GM23338 (cell line): ENCODE measurements around the gene FOXA2. TPM values are rescaled to one million over a fixed set of nuclear protein-coding genes. Genes with fewer than 3 reads are reported as not detected.

Experiments
- ATAC-seq: fragments of 200-7000 bp; cut with Tn5 transposase; 3 replicates; pipeline ENCODE4 v1.9.1; 2020
- DNase-seq: peaks from one replicate; pipeline ENCODE4 v3.0.0-alpha.2; 2015; ENCODE audit warnings: low spot score
- H2AFZ ChIP-seq: fragments of 200-600 bp; sonication (generic); 2 replicates; pipeline ENCODE4 v1.8.0; 2016; ENCODE audit warnings: antibody characterized with exemption, mild to moderate bottlenecking, moderate library complexity
- H3F3A ChIP-seq: fragments of 200-600 bp; sonication (generic); replicated peaks from 2 replicates; pipeline ENCODE4 v1.8.0; 2017; ENCODE audit warnings: antibody characterized with exemption, mixed run types, low read depth
- H3K27ac ChIP-seq: fragments of 200-600 bp; sonication (generic); 2 replicates; pipeline ENCODE4 v1.6.1; 2016; ENCODE audit warnings: low read depth
- H3K27me3 ChIP-seq: fragments of 200-600 bp; sonication (generic); 2 replicates; pipeline ENCODE4 v1.8.0; 2016; ENCODE audit warnings: mild to moderate bottlenecking, mixed run types, moderate library complexity; ENCODE audit not compliant: insufficient read depth
- H3K36me3 ChIP-seq: fragments of 200-600 bp; sonication (generic); 2 replicates; pipeline ENCODE4 v1.8.0; 2016; ENCODE audit warnings: mild to moderate bottlenecking; ENCODE audit not compliant: insufficient read depth
- H3K4me1 ChIP-seq: fragments of 200-600 bp; sonication (generic); 2 replicates; pipeline ENCODE4 v1.8.0; 2016; ENCODE audit warnings: mild to moderate bottlenecking, moderate library complexity; ENCODE audit not compliant: insufficient read depth
- H3K4me2 ChIP-seq: fragments of 200-600 bp; sonication (generic); 2 replicates; pipeline ENCODE4 v1.7.1; 2017; ENCODE audit warnings: mixed run types
- H3K4me3 ChIP-seq: fragments of 200-600 bp; sonication (generic); 2 replicates; pipeline ENCODE4 v1.6.1; 2016; ENCODE audit warnings: mixed run types
- H3K79me2 ChIP-seq: fragments of 200-600 bp; sonication (generic); replicated peaks from 2 replicates; pipeline ENCODE4 v1.8.0; 2017; ENCODE audit warnings: mild to moderate bottlenecking; ENCODE audit not compliant: insufficient read depth
- H3K9me2 ChIP-seq: fragments of 200-600 bp; sonication (generic); 2 replicates; pipeline ENCODE4 v1.8.0; 2017; ENCODE audit not compliant: insufficient read depth
- H4K20me1 ChIP-seq: fragments of 200-600 bp; sonication (generic); replicated peaks from 2 replicates; pipeline ENCODE4 v1.8.0; 2017; ENCODE audit warnings: mild to moderate bottlenecking; ENCODE audit not compliant: insufficient read depth
- H3K27ac Mint-ChIP-seq: 2 replicates; pipeline ENCODE4 v1.8.0; 2020; ENCODE audit warnings: inconsistent platforms, mild to moderate bottlenecking, moderate library complexity, mixed read lengths
- H3K27me3 Mint-ChIP-seq: 3 replicates; pipeline ENCODE4 v1.8.0; 2022; ENCODE audit warnings: low read depth, mild to moderate bottlenecking, moderate library complexity, mixed read lengths, inconsistent platforms; ENCODE audit not compliant: insufficient read depth, poor library complexity
- H3K36me3 Mint-ChIP-seq: 3 replicates; pipeline ENCODE4 v1.8.0; 2021; ENCODE audit warnings: low read depth, mild to moderate bottlenecking, inconsistent platforms, moderate library complexity, mixed read lengths
- H3K4me1 Mint-ChIP-seq: 3 replicates; pipeline ENCODE4 v1.8.0; 2020; ENCODE audit warnings: mild to moderate bottlenecking, inconsistent platforms, mixed read lengths
- H3K4me3 Mint-ChIP-seq: 3 replicates; pipeline ENCODE4 v1.8.0; 2021; ENCODE audit warnings: moderate library complexity, mild to moderate bottlenecking, inconsistent platforms, mixed read lengths
- H3K9me3 Mint-ChIP-seq: 3 replicates; pipeline ENCODE4 v1.8.0; 2020; ENCODE audit warnings: moderate library complexity, mild to moderate bottlenecking, inconsistent platforms, mixed read lengths
- CREB1 ChIP-seq: fragments of 250-450 bp; sonication (Bioruptor Pico); IDR thresholded peaks from 2 replicates; pipeline ENCODE4 v1.5.0; 2020; ENCODE audit warnings: low read depth, mild to moderate bottlenecking, moderate library complexity
- EZH2 ChIP-seq: fragments of 200-600 bp; sonication (generic); IDR thresholded peaks from one replicate; pipeline ENCODE4 v1.8.0; 2017; ENCODE audit warnings: antibody characterized with exemption, mild to moderate bottlenecking, low read depth; ENCODE audit not compliant: unreplicated experiment
- EZH2phosphoT487 ChIP-seq: fragments of 200-600 bp; sonication (generic); IDR thresholded peaks from one replicate; pipeline ENCODE4 v1.8.1; 2018; ENCODE audit warnings: antibody characterized with exemption; ENCODE audit not compliant: unreplicated experiment
- JUNB ChIP-seq: IDR thresholded peaks from one replicate; pipeline ENCODE4 v1.6.1; 2016; ENCODE audit warnings: antibody characterized with exemption; ENCODE audit not compliant: unreplicated experiment
- NANOG ChIP-seq: IDR thresholded peaks from 2 replicates; pipeline ENCODE4 v1.6.1; 2016; ENCODE audit warnings: antibody characterized with exemption, borderline replicate concordance
- POLR2AphosphoS5 ChIP-seq: IDR thresholded peaks from 2 replicates; pipeline ENCODE4 v1.6.1; 2016; ENCODE audit warnings: antibody characterized with exemption, low read depth
- STAT1 ChIP-seq: IDR thresholded peaks from one replicate; pipeline ENCODE4 v1.6.1; 2016; ENCODE audit warnings: antibody characterized with exemption; ENCODE audit not compliant: unreplicated experiment
- polyA plus RNA-seq: library from polyadenylated mRNA; unstranded; fragments of >200 nt; fragmentation: Nextera tagmentation; extraction: Ambion mirVana; gene quantifications from 2 replicates; pipeline ENCODE4 v1.2.1, GENCODE V29; 2016
- total RNA-seq: library from RNA; depleted of rRNA; stranded (reverse); fragments of >200 nt; shearing (Covaris generic); gene quantifications from 2 replicates; pipeline ENCODE4 v1.2.3, GENCODE V29; 2014
- TF ChIP-seq, protein P1 (sequence below): IDR thresholded peaks from 2 replicates; pipeline ENCODE4 v1.6.1; 2016; ENCODE audit warnings: antibody characterized with exemption

The FOXA2 gene
- total and polyA plus RNA-seq, 2 experiments from 2014 or later: not detected

DNA sequence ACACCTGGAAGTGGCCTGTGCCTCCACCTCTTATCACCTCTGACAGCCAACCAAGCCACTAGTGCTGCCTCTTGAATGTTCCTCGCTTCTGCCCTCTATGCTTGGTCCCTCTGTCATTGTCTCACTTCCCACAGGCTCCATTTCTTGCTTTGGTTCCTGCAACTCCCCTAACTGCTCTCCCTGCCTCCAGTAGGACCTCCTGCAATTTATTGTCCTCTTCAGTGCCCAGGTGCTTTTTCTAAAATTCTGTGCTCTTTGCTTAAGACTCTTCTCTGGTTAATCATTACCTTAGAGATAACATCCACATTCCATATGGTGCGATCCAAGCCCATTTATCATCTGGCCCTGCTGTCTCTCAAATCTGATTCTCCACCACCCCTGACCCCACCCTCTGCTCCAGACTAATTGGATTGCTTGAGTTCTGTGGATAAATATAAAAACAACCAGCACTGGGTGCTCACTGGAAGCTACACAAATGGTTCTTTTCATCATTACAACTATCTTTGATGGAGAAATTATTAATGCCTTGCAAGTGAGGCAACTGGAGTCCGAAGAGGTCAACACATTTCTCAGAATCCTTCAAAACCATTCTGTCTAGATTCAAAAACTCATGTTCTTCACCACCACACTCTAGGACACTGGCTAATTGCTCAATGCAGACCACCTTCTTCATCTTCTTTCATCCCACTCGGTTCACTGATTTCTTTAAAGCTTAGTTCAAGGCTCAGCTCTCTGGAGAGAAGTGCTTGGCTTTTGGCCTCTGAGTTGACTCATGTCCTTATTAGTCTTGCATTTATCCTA, 47.2 kb downstream of the FOXA2 start:
- H3K9me2 ChIP-seq: peaks cover 18% of the 10 kb centered on the region
- no peaks in the 10 kb centered on the region for H3K27me3 ChIP-seq
- H4K20me1 ChIP-seq: no peaks in the 10 kb centered on the region
- H3K27me3 Mint-ChIP-seq: peaks cover 8% of the 10 kb centered on the region
- H3K27ac Mint-ChIP-seq: no peak overlapping the region
- peaks cover 1% of the 10 kb centered on the region; the same call in 1 of the 2 replicates for H3K4me1 ChIP-seq
- H3K4me2 ChIP-seq: no peak overlapping the region
- no peaks in the 10 kb centered on the region for H3K9me3 Mint-ChIP-seq
- no peak overlapping the region for H3K4me3 Mint-ChIP-seq
- H3K4me3 ChIP-seq: no peak overlapping the region
- no peak for DNase-seq
- H3F3A ChIP-seq: no peaks in the 10 kb centered on the region
- H3K36me3 ChIP-seq: no peaks in the 10 kb centered on the region
- H3K4me1 Mint-ChIP-seq: peaks cover 5% of the 10 kb centered on the region; the same call in 2 of the 3 replicates
- TF ChIP-seq CREB1 (no peak), JUNB (no peak)
- no peaks in the 10 kb centered on the region for H3K36me3 Mint-ChIP-seq
- H2AFZ ChIP-seq: no peak overlapping the region
- no peak overlapping the region for H3K27ac ChIP-seq
- ATAC-seq: no peak
- H3K79me2 ChIP-seq: no peaks in the 10 kb centered on the region

DNA sequence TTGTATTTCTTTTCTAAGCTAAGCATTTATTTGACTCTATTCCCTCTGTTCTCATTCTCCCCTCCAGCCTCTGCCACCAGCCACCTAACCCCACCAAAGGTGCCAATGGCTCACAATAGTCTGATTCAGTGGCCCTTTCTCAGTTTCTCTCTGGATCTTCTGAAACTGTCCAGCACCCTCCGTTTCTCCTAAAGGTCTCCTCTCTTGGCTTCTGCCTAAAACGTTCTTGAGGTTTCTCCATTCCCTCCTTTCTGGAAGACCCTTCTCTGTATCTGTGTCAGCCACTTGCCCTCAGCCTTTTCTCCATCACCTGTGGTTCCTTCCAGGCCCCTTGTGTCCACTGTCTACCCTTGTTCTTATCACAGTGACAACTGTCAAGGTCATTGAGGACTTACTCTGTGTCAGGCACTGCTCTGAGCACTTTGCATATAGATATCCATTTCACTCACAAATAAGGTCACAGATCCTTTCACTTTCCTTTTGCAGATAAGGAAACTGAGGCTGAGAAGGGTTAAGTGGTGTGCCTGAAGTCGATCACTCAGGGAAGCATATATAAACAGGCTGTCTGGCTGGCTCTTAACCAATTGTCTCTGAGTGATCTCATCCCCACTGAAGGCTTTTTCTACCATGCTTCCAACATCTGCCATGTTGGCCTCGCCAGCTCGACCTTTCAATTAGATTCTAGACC, 48.1 kb downstream of the FOXA2 start:
- Mint-ChIP-seq H3K36me3 (no peaks in the 10 kb centered on the region), H3K4me3 (no peak overlapping the region), H3K27ac (no peak overlapping the region), H3K9me3 (no peaks in the 10 kb centered on the region), H3K4me1 (peaks cover 10% of the 10 kb centered on the region; the same call in 2 of the 3 replicates), H3K27me3 (peaks cover 8% of the 10 kb centered on the region)
- no peak overlapping the region for H2AFZ ChIP-seq
- ATAC-seq (no peak), DNase-seq (no peak)
- H3F3A ChIP-seq: no peaks in the 10 kb centered on the region
- no peaks in the 10 kb centered on the region for H4K20me1 ChIP-seq
- H3K27me3 ChIP-seq: no peaks in the 10 kb centered on the region
- TF ChIP-seq, protein P1, sequence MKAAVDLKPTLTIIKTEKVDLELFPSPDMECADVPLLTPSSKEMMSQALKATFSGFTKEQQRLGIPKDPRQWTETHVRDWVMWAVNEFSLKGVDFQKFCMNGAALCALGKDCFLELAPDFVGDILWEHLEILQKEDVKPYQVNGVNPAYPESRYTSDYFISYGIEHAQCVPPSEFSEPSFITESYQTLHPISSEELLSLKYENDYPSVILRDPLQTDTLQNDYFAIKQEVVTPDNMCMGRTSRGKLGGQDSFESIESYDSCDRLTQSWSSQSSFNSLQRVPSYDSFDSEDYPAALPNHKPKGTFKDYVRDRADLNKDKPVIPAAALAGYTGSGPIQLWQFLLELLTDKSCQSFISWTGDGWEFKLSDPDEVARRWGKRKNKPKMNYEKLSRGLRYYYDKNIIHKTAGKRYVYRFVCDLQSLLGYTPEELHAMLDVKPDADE: no peak
- no peak for TF ChIP-seq POLR2AphosphoS5
- H3K9me2 ChIP-seq: peaks cover 19% of the 10 kb centered on the region
- no peak overlapping the region for H3K4me3 ChIP-seq
- H3K27ac ChIP-seq: no peak overlapping the region
- H3K36me3 ChIP-seq: no peaks in the 10 kb centered on the region
- H3K4me1 ChIP-seq: peaks cover 5% of the 10 kb centered on the region; the same call in 1 of the 2 replicates
- no peaks in the 10 kb centered on the region for H3K79me2 ChIP-seq
- no peak overlapping the region for H3K4me2 ChIP-seq

DNA sequence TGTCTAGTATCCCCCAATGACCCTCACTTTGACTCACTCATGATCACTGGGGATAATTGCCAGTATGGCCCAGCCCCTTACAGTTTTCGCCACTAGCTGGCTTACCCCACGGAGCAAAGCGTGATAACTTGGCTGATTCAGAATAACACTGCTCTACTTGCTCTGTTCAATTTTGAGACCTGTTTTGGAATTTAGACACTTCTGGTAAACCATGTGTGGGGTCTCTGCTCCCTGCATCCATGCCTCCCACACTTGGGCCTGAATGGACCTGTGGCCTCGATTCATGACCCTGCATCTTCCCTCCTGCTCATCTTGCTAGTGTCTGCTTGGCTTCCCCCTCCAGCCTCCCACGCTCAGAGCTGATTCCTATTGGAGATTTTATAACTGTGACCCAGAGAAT, 48.9 kb downstream of the FOXA2 start:
- Mint-ChIP-seq H3K36me3 (peaks cover 3% of the 10 kb centered on the region; the same call in 1 of the 3 replicates), H3K4me1 (peaks cover 18% of the 10 kb centered on the region), H3K27me3 (peaks cover 13% of the 10 kb centered on the region), H3K9me3 (no peaks in the 10 kb centered on the region), H3K27ac (no peak overlapping the region), H3K4me3 (no peak overlapping the region)
- Histone ChIP-seq H3K79me2 (no peaks in the 10 kb centered on the region), H2AFZ (no peak overlapping the region; the same call in 1 of the 2 replicates), H3K36me3 (no peaks in the 10 kb centered on the region), H3K4me3 (no peak overlapping the region), H4K20me1 (no peaks in the 10 kb centered on the region), H3K27me3 (no peaks in the 10 kb centered on the region), H3K4me2 (no peak overlapping the region), H3K9me2 (peaks cover 25% of the 10 kb centered on the region), H3K4me1 (peaks cover 9% of the 10 kb centered on the region), H3K27ac (no peak overlapping the region), H3F3A (no peaks in the 10 kb centered on the region)
- DNase-seq (no peak), ATAC-seq (no peak)
- no peak for TF ChIP-seq EZH2
- no peak for TF ChIP-seq JUNB
- TF ChIP-seq STAT1: no peak
- TF ChIP-seq NANOG: no peak
- TF ChIP-seq CREB1: no peak
- no peak for TF ChIP-seq EZH2phosphoT487
